Measurements from ENCODE around the gene CHKA.
A peak's percentile ranks its signal among the peaks of the same experiment; 100 is the strongest.
"Not testable (repeated sequence)": the region's sequence is repeated elsewhere in the genome, so short reads cannot be mapped to it uniquely, and the experiment has no call there.

CHKA gene

DNA sequence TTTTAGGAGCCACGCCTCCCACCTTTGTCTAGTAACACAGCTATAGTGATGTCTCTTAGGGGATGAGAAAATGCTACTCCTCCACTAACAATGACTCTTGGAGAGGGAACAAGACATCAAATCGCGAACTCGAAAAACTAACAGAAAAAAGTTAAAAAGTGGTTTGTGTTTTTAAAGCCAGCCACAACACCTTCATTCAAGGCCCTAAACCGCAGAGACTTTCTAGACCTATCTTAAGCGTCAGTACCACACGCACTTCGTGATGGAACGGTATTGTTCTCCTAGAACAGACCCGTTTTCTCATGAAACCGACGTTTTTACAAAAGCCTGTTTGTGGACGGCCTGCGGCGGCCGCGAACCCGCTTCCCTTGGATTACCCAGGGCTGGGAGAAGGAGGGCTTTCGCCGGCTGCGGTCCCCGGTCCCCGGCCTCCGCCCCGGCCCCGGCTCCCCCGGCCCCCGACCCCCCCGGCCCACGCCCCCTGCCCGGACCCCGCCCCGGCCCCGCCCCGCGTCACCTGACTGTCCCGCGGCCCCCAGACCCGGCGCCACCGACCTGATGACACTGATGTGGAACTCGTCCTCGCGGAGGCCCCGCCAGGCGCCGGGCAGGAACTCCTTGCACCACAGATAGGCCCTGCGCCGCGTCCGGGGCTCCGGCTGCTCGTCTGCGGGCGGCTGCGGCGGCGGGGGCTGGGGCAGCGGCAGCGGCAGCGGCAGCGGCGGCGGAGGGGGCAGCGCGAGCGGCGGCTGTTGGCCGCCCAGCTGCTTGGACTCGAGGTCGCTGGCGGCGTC is 718 bp downstream of the CHKA start:
- H3K27ac ChIP-seq: peak overlapping the region in 16 of 21 experiments; percentile 33 to 99 (median 78)
- peak overlapping the region; percentile 43 to 63 (median 56) for H3K4me3 ChIP-seq

- Histone ChIP-seq H3K27ac (peak overlapping the region in 12 of 21 experiments; percentile 7 to 57 (median 28)), H3K4me3 (no peak overlapping the region)
Observed at GRCh38 chr11:68118706-68119448, 2.3 kb downstream of the CHKA start.

DNA sequence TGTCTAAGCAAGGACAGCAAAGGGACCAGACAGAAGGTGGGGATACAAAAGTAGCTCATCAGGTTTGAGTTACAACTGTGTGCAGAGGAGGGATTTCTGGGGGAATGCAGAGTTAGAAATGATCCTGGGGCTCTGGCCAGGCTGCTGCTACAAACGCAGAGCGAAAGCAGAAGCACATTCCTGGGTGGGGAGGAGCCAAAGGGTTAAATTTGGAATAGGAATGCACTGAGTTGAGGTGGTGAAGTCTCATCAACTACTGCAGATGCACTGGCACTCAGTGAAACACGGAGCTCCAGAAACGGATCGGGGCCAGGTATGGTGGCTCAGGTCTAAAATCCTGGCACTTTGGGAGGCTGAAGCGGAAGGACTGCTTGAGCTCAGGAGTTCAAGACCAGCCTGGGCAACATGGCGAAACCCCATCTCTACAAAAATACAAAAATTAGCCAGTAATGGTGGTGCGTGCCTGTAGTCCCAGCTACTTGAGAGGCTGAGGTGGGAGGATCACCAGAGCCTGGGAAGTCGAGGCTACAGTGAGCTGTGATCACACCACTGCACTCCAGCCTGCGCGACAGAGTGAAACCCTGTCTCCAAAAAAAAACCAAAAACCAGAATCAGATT is 3.2 kb downstream of the CHKA start:
- H3K4me3 ChIP-seq: no peak overlapping the region
- H3K27ac ChIP-seq: peak overlapping the region in 1 of 21 experiments; percentile 49

DNA sequence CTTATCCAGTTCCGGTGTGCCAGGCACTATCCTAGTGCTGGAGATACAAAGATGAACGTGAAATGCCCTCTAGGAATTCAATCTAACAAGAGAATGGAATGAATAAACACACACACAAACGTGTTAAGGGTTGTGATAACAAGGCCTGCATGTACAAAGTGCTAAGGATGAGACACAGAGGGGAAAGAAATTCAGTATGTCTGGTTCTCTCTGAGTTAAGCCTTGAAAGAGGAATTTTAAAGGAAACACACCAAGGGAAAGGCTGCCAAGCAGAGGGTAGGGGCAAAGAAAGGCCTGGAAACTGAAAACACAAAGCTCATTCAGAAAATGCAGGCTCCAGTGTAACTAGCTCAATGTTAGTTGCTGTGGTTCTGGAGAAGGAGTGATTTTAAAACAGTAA is 4.2 kb downstream of the CHKA start:
- Histone ChIP-seq H3K4me3 (no peak overlapping the region), H3K27ac (peak overlapping the region in 1 of 21 experiments; percentile 42)

- Histone ChIP-seq H3K4me3 (no peak overlapping the region), H3K27ac (no peak overlapping the region)
Observed at GRCh38 chr11:68116126-68116525, 5.1 kb downstream of the CHKA start.

- H3K4me3 ChIP-seq: no peak overlapping the region
- no peak overlapping the region for H3K27ac ChIP-seq
Observed at GRCh38 chr11:68115285-68115684, 5.9 kb downstream of the CHKA start.

DNA sequence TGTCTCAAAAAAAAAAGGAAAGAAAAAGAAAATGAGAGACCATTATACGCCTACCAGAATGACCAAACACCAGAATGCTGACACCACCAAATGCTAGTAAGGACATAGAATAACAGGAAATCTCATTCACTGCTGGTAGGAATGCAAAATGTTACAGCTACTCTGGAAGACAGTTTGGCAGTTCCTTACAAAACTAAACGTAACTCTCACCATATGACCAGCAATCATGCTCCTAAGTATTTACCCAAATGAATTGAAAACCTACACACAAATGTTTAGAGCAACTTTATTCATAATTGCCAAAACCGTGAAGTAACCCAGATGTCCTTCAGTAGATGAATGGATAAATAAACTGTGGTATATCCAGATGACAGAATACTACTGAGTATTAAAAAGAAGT is 7.2 kb downstream of the CHKA start:
- Histone ChIP-seq H3K27ac (peak overlapping the region in 1 of 21 experiments; percentile 11), H3K4me3 (no peak overlapping the region)

GRCh38 chr11:68107689-68108088 is 13.5 kb downstream of the CHKA start:
- Histone ChIP-seq H3K27ac (no peak overlapping the region), H3K4me3 (no peak overlapping the region)

DNA sequence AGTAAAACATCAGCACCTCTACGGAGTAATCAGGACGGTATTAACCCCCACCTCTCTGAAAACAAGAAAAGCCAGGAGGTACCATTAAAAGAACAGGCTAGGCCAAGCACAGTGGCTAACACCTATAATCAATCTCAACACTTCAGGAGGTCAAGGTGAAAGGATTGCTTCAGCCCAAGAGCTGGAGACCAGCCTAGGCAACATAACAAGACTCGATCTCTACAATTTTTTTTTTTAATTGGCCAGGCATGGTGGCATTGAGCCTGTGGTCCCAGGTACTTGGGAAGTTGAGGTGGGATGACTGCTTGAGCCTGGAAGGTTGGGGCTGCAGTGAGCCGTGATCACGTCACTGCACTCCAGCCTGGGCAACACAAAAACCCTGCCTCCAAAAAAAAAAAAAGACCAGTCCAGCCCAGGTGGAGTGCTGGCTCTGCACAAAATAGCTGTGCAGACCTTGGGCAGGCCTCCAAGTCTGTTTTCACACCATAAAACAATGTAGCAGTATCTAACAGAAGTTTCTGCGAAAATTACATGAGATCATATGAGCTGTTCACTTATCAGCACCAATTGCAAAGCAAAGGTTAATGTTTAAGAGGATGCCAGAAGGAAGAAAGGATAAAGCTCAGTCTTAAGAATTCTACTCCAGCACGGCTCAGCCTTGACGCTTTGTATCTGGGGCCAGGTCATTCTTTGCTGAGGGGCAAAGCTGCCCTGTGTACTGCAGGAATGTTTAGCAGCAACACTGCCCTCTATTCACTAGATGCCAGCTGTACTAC is 14.8 kb downstream of the CHKA start:
- H3K4me3 ChIP-seq: no peak overlapping the region
- no peak overlapping the region for H3K27ac ChIP-seq

GRCh38 chr11:68099474-68100405 is 21.4 kb downstream of the CHKA start:
- no peak overlapping the region for H3K4me3 ChIP-seq
- peak overlapping the region in 11 of 21 experiments; percentile 2 to 61 (median 37) for H3K27ac ChIP-seq

DNA sequence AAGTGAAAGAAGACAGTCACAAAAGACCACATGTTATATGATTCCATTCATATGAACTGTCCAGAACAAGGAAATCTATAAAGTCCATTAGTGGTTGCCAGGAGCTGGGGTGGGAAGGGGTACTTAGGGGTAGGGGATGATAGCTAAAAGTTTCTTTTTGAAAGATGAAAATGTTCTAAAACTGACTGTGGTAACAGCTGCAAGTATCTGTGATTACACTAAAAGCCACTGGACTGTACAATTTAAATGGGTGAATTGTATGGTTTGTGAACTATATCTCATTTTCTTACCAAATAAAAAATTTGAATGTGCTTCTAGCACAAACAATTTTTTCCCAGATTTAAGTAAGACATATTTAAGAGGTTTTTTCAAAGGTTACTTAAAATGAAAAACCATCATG is 22.1 kb downstream of the CHKA start:
- peak overlapping the region in 9 of 21 experiments; percentile 12 to 61 (median 37) for H3K27ac ChIP-seq
- no peak overlapping the region for H3K4me3 ChIP-seq

DNA sequence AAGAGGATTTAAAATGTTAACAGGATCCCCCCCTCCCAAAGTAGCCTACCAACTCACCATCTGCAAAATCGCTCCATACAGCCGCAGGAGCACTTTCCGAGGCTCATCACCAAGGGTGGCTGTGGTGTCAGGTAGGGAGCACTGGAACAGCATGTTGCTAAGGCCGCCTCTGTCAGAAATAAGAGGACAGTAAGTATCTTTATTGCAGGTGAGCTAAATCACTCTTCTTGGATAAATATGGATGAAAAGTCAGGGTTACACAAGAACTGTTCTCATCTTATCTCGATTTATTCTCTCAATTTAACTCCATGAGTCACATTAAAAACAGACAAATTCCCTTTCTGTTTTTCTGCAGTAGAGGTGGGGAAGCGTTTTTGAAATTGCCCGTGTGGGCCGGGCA is 24.2 kb downstream of the CHKA start:
- Histone ChIP-seq H3K4me3 (no peak overlapping the region), H3K27ac (no peak overlapping the region)

GRCh38 chr11:68093565-68093964 is 27.6 kb downstream of the CHKA start:
- Histone ChIP-seq H3K27ac (no peak overlapping the region), H3K4me3 (no peak overlapping the region)

GRCh38 chr11:68092946-68093345 is 28.2 kb downstream of the CHKA start:
- not testable (repeated sequence) for H3K4me3 ChIP-seq, H3K27ac ChIP-seq

- H3K4me3 ChIP-seq: no peak overlapping the region
- no peak overlapping the region for H3K27ac ChIP-seq
Observed at GRCh38 chr11:68092411-68092810, 28.8 kb downstream of the CHKA start.

GRCh38 chr11:68090706-68091105 is 30.5 kb downstream of the CHKA start:
- Histone ChIP-seq H3K27ac (no peak overlapping the region), H3K4me3 (no peak overlapping the region)

DNA sequence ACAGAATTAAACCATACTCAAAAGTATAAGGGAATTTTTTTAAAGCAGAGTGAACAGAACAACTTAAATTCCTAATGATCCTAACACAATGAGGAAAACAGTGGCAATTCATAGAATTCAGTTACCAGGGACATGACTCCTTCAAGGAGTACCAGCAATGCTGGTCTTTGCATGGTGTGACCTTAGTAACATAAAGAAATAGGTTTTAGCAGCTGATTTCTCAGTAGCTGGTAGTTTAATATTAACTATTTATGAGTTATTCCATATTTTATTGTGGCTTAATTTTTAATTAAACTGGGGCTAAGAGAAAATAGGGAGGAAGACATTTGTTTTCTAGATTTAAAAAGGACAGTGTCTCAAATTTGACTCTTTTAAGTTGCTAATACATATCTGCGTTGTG is 30.9 kb downstream of the CHKA start:
- Histone ChIP-seq H3K27ac (no peak overlapping the region), H3K4me3 (no peak overlapping the region)

DNA sequence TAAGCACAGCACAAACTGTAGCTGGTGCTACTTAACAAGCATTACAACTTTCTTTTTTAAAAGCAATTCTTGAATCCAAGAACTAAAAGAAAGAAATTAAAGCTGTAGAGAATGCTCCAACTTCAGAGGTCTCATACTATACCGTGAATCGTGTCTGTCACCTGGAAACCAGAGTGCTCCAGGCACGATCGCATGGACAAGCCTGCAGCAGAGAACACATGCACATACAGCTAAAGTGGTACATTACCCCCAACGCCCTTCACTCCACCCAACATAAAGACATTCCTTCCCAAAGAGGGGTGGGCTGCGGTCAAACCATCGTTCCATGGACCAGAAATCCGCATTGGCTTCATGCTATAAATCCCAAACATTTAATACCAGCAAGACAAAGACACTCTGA is 31.5 kb downstream of the CHKA start:
- H3K4me3 ChIP-seq: no peak overlapping the region
- H3K27ac ChIP-seq: no peak overlapping the region

- H3K27ac ChIP-seq: no peak overlapping the region
- H3K4me3 ChIP-seq: no peak overlapping the region
Observed at GRCh38 chr11:68083517-68083916, 37.7 kb downstream of the CHKA start.

Measured in skin epidermis (tissue), 12 donors.